ENCODE results near the gene SLC2A9.
"Not testable (repeated sequence)": the region's sequence is repeated elsewhere in the genome, so short reads cannot be mapped to it uniquely, and the experiment has no call there.

Gene SLC2A9

GRCh38 chr4:9800848-9801247, 220.4 kb downstream of the SLC2A9 start:
- no peak for DNase-seq (ENCODE audit: low read depth in 2 of 2)
- no peak for TF ChIP-seq CTCF (IDR thresholded peaks at IDR 0.05; ENCODE audit: low read depth, low read length)
- H3K4me3 ChIP-seq (replicated peaks in 1 of 2; ENCODE audit: low read depth in 2 of 2, low read length in 2 of 2) = no peak overlapping the region

DNA sequence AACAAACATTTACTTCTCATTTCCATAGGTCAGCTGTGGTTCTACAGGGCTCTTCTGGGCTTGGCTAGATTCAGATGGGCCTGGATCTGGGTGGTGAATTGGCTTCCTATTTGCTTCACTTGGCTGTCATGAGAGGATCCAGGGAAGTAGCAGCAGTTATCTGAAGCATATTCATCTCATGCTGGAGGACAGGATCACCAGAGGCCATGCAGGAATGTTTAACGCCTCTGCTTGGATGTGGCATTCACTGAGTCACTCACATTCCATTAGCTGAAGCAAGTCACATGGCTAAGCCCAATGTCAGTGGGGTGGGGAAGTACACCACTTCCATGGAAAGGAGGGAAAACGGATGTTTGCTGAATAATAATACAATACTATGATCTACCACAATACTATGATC, 224.7 kb downstream of the SLC2A9 start:
- not testable (repeated sequence) for H3K4me3 ChIP-seq (replicated peaks in 1 of 2; ENCODE audit: low read depth in 2 of 2, low read length in 2 of 2)
- DNase-seq (ENCODE audit: low read depth in 2 of 2) = peak in 1 of 2 donors; percentile 2

- no peak for DNase-seq (ENCODE audit: low read depth in 2 of 2)
- no peak overlapping the region for H3K4me3 ChIP-seq (replicated peaks in 1 of 2; ENCODE audit: low read depth in 2 of 2, low read length in 2 of 2)
- no peak for TF ChIP-seq CTCF (IDR thresholded peaks at IDR 0.05; ENCODE audit: low read depth, low read length)
These were observed 228.9 kb downstream of the SLC2A9 start for GRCh38 chr4:9792381-9792780.

GRCh38 chr4:9785891-9786290, 235.4 kb downstream of the SLC2A9 start:
- not testable (repeated sequence) for DNase-seq (ENCODE audit: low read depth in 2 of 2); H3K4me3 ChIP-seq (replicated peaks in 1 of 2; ENCODE audit: low read depth in 2 of 2, low read length in 2 of 2)

GRCh38 chr4:9782136-9782436, 239.2 kb downstream of the SLC2A9 start:
- no peak for DNase-seq (ENCODE audit: low read depth in 2 of 2)
- TF ChIP-seq CTCF (IDR thresholded peaks at IDR 0.05; ENCODE audit: low read depth, low read length) = no peak
- H3K4me3 ChIP-seq (replicated peaks in 1 of 2; ENCODE audit: low read depth in 2 of 2, low read length in 2 of 2) = no peak overlapping the region

DNA sequence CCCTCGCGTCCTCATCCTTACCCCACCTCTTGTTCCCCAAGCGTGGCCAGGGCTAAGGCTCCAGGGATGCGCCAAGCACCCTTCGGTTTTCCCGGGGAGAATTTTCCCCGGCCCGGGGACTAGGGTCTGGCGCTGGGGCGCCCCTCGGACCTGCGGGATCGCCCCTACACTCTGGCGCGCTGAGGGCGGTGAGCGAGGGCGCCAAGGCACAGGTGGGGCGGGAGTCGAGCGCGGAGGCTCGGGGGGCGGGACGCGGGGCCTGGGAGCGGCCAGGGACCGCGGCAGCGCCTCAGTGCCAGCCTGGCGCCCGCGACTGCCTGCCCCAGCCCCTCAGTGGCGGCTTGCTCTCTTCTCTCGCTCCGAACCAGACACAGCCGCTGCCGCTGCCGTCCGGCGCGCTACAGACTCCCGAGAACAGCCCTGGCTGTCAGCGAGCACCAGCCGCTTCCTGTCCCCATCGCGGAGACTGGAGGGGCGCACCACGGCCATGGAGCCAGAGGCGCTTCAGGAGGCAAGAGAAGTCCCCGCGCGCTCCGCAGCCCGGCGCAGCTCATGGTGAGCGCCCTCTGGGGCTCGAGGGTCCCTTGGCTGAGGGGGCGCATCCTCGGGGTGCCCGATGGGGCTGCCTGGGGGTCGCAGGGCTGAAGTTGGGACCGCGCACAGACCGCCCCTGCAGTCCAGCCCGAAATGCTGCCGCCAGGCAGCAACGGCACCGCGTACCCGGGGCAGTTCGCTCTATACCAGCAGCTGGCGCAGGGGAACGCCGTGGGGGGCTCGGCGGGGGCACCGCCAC, 239.8 kb downstream of the SLC2A9 start, which contains the start of gene DRD5:
DRD5 (plus strand) TSS at position 292 of the 793 bp plus-strand sequence; CDS start at position 688, 396 bp downstream.
- no peak for TF ChIP-seq CTCF (IDR thresholded peaks at IDR 0.05; ENCODE audit: low read depth, low read length)
- DNase-seq (ENCODE audit: low read depth in 2 of 2) = no peak
- no peak within 1 kb of the TSS for H3K4me3 ChIP-seq (replicated peaks in 1 of 2; ENCODE audit: low read depth in 2 of 2, low read length in 2 of 2)
